ENCODE data around the gene MMP12. TPM values are rescaled to one million over a fixed set of nuclear protein-coding genes. Genes with fewer than 3 reads are reported as not detected.
A peak's percentile ranks its signal among the peaks of the same experiment; 100 is the strongest.
"Not testable (repeated sequence)": the region's sequence is repeated elsewhere in the genome, so short reads cannot be mapped to it uniquely, and the experiment has no call there.

Gene MMP12
- 0.22 TPM for total RNA-seq

DNA sequence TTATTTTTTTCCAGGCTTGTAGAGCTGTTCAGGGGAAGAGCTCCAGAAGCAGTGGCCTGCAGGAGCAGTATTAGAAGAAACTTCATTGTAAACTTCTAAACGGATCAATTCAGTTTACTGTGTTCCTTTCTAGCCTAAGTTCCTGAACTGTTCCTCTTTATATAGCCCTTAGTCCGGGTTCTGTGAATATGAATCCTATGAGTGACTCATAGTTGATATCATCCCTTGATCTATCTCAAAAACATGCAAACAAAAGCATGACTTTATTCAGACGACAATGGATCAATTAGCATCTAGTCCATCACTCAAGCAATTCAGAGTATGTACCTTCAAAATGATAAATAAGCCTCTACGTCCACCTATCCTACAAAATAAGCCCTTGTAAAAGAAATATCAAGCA is at the start of gene MMP12:
Gene MMP12 (minus strand): TSS at position 131 of the 400 bp plus-strand sequence. CDS start 45 bp downstream, at position 86.
- intact Hi-C loops (cut with DNase I): no loop called here
- ATAC-seq (no peak), DNase-seq (ENCODE audit: low spot score) (no peak)

GRCh38 chr11:102921587-102922220 is 46.9 kb upstream of the MMP12 start:
- intact Hi-C loops (cut with DNase I): no loop called here
- DNase-seq (ENCODE audit: low spot score) (no peak), ATAC-seq (no peak)

- no peak for DNase-seq (ENCODE audit: low spot score)
- intact Hi-C loops (cut with DNase I): no loop called here
- ATAC-seq: peak; percentile 61
Measured at GRCh38 chr11:102920118-102920684, 45.4 kb upstream of the MMP12 start.

DNA sequence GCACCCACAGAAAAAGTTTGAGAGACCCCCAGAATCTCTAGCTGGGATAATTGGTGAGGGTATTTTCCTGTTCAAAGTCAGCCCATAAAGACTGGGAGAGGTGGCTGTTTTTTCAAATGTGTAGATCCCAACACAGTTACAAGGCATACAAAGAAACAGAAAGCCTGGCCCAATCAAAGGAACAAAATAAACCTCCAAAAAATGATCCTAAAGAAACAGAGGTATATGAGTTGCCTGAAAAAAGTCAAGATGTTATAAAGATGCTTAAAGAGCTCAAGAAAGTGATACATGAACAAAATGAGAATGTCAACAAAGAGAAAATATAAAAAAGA is 40.2 kb upstream of the MMP12 start:
- DNase-seq (ENCODE audit: low spot score): no peak
- intact Hi-C loops (cut with DNase I): no loop called here
- no peak for ATAC-seq

GRCh38 chr11:102914238-102915043 is 39.7 kb upstream of the MMP12 start:
- DNase-seq (ENCODE audit: low spot score) (no peak), ATAC-seq (no peak)
- intact Hi-C loops (cut with DNase I): no loop called here

DNA sequence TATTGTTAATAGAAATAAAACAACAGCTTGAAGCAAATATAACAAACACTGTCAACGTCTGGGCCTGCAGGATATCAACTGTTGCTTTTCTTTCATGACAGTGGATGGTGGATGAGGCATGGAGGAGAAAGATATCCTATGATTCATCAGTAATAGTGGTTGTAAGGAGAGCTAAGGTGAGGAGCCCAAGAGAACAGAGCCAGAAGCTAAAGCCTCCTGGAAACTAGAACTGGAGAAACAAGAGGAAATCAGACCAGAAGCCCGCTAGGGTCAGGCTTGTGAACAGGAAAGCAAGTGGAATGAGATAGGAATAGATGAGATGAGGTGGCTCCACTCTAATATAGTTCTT is 37.7 kb upstream of the MMP12 start:
- DNase-seq (ENCODE audit: low spot score) (no peak), ATAC-seq (no peak)
- intact Hi-C loops (cut with DNase I): no loop called here

GRCh38 chr11:102911758-102912481 is 37.1 kb upstream of the MMP12 start:
- no peak for DNase-seq (ENCODE audit: low spot score)
- intact Hi-C loops (cut with DNase I): no loop called here
- no peak for ATAC-seq

DNA sequence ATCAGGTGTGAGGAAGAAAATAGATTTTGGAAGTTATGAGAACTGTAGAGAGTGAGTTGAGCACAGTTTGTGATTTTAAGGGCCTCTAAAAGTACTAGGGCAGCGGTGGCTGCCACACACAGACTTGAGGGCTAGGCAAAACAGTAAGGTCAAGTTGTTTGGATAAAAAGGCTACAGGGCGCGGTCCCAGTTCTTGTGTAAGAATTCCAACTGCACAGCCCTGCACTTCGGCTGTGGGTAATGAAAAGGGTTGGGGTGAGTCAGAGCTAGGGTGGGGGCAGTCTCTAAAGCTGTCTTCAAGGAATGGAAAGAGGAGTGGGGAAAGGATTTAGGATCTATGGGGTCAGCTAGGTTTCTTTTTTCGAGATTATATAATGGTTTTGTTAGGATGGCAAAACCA is 31.1 kb upstream of the MMP12 start:
- DNase-seq (ENCODE audit: low spot score); intact Hi-C loops (cut with DNase I); ATAC-seq: not testable (repeated sequence)

DNA sequence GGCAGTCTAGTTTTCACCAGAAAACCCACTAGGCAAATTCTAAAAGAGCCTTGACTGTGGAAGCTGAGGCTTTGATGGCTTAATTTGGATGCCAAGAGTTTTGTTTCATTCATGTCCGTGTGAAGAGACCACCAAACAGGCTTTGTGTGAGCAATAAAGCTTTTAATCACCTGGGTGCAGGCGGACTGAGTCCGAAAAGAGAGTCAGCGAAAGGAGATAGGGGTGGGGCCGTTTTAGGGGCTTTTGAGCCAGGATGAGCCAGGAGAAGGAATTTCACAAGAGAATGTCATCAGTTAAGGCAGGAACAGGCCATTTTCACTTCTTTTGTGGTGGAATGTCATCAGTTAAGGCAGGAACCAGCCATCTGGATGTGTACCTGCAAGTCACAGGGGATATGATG is 29.1 kb upstream of the MMP12 start:
- ATAC-seq; intact Hi-C loops (cut with DNase I); DNase-seq (ENCODE audit: low spot score): not testable (repeated sequence)

DNA sequence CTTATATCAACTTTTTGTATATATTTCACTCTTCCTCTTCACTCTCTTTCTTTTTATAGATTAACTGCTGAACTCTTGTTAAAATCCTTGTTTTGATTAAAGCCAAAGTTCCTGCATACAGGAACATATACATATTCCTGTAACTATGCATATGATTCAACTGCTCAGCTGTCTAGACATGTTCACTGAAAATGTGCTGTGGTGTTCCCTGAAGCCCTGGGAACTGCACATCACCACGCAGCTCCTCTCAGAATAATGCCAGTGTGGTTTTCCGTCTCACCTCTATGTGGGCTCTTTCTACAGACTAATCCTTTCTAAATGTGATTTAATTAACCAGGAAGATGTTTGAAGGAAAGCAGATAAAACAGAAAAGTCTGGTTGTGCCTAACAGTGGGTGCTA is 25.6 kb upstream of the MMP12 start:
- intact Hi-C loops (cut with DNase I): no loop called here
- ATAC-seq (no peak), DNase-seq (ENCODE audit: low spot score) (no peak)

GRCh38 chr11:102891736-102892135 is 17.0 kb upstream of the MMP12 start:
- intact Hi-C loops (cut with DNase I): no loop called here
- DNase-seq (ENCODE audit: low spot score) (no peak), ATAC-seq (no peak)

DNA sequence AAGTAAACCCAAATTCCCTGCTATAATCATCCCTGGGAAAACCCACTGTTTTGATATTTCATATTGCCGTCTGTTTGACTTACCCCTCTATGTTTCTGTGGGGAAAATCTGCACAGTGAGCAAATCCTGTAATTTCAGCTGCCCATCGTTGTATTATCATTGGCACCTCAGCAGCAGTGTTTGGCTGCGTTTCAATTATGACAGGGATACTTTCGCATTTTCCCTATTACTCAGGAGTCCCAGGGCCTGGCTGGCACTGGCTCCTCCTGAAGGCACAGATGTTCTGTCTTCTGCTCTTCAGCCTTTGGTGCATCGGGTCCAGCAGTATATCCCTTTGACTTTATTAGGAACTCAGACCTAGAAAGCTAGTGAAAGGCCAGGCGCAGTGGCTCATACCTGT is 12.2 kb upstream of the MMP12 start:
- DNase-seq (ENCODE audit: low spot score): no peak
- intact Hi-C loops (cut with DNase I): no loop called here
- ATAC-seq: no peak

DNA sequence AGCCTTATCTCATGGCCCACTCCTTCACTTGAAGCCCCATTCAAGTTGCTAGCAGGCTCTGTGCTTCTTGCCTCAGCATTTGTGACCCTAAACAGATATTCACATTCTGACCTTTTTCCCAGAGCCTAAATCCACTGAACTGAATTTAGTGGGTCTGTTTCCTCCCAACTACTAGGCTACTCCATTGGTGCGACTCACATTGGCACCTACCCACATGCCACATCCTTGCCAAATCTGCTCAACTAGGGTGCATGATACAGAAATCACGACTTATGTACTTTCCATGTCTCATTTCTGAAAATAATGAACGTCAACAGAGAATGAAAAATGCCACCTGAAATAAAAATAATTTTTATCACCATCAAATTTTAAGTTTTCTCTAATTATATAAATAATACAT is 8.4 kb upstream of the MMP12 start:
- intact Hi-C loops (cut with DNase I): no loop called here
- ATAC-seq: no peak
- no peak for DNase-seq (ENCODE audit: low spot score)

- ATAC-seq (peak; percentile 69), DNase-seq (ENCODE audit: low spot score) (no peak)
- intact Hi-C loops (cut with DNase I): no loop called here
Measured at GRCh38 chr11:102882389-102883024, 7.7 kb upstream of the MMP12 start.

GRCh38 chr11:102879801-102880200 is 5.0 kb upstream of the MMP12 start:
- ATAC-seq (peak; percentile 36), DNase-seq (ENCODE audit: low spot score) (no peak)
- intact Hi-C loops (cut with DNase I): no loop called here

GRCh38 chr11:102878595-102878994 is 3.8 kb upstream of the MMP12 start:
- intact Hi-C loops (cut with DNase I): no loop called here
- ATAC-seq (no peak), DNase-seq (ENCODE audit: low spot score) (no peak)

GRCh38 chr11:102869354-102869964 is 5.3 kb downstream of the MMP12 start:
- intact Hi-C loops (cut with DNase I); DNase-seq (ENCODE audit: low spot score); ATAC-seq: not testable (repeated sequence)

- DNase-seq (ENCODE audit: low spot score) (no peak), ATAC-seq (no peak)
- intact Hi-C loops (cut with DNase I): no loop called here
Measured at GRCh38 chr11:102868339-102868738, 6.4 kb downstream of the MMP12 start.

DNA sequence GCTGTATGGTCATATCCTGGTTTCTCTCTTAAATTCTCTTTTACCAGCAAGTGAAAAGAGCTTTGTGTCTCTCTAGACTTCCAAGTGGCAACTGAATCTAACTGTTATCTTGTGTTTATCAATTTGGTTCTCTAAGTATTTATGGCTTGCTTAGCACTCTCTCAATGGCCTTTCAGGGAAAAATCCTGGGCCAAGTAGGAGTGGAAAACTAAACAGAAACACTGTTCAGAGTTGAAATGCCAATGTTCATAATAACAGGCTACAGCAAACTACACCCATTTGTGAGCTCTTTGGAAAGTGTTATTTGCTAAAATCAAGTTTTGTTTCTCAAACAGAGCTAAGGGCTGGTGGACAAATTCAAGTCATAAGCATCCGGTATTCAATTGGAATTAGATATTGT is 10.1 kb downstream of the MMP12 start:
- ATAC-seq (peak; percentile 67), DNase-seq (ENCODE audit: low spot score) (no peak)
- intact Hi-C loops (cut with DNase I): loop anchor here (5.0 kb wide), 1 partner anchor 1642 kb away; no protein-coding TSS in a partner anchor

All from sciatic nerve (tissue), 2 donors.